Adipose tissue (tissue), 3 donors: ENCODE measurements around the gene PEX7. TPM values are rescaled to one million over a fixed set of nuclear protein-coding genes. Genes with fewer than 3 reads are reported as not detected.

Experiments
- H3K27ac ChIP-seq: one replicate; pipeline ENCODE4 v1.5.1; 2013; ENCODE audit warnings: low read depth, low read length
- WGBS, 3 donors: extraction: QIAGEN DNeasy Blood & Tissue Kit; methylation state at CpG; one replicate each; pipeline ENCODE4 v1.1.7; 2013; 5-methylcytosine and 5-hydroxymethylcytosine counted together
- polyA plus RNA-seq, 3 donors: library from polyadenylated mRNA; stranded (reverse); fragments of 200-250 nt; gene quantifications; one replicate each; pipeline ENCODE4 v1.2.3, GENCODE V29; 2013
- donor health status: healthy with polysubstance abuse.
- donor health status: Bipolar disorder and iron deficiency.
- donor health status: healthy.

The PEX7 gene
- polyA plus RNA-seq, 3 donors = 4.2 to 7.7 (median 6.3) TPM

DNA sequence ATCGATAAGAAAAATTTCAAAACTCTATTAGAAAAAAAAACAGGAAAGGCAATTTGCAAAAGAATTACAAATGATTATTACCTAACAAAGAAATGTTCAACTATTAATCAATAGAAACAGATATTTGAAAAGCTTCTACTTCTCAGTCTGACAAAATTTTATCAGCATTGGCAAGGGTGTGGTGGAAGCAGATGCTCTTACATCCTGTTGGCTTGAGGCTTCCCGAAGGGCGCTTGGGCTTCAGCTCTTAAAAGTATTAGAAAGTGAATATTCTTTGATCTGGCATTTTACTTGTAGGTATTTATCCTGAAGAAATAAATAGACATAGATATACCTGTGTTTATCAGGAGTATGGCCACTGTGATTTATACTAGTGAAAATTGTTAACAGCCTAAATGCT, 138.4 kb downstream of the PEX7 start:
- H3K27ac ChIP-seq = no peak overlapping the region
- WGBS, 3 donors = 66 to 94% (median 68%) methylated on average over 3 of the region's 3 CpGs

DNA sequence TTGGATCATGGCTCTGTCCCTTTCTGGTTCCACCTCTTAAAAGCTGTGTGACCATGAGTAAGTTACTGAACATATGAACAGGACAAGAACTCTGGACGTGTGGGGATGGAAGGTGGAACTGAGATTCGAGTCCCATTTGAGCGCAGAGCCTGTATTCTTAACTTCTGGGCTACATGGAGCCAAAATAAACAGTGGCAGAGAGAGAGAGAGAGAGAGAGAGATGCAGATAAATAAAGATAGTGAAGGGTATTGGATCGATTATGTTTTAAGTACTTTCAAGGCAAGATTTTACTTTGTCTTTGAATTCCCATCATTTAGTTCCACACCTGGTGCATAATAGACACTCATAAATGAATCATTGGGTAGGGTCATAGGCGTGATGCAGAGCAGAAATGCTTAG, 139.5 kb downstream of the PEX7 start:
- WGBS, 3 donors = 52 to 84% (median 84%) methylated on average over 5 of the region's 5 CpGs

DNA sequence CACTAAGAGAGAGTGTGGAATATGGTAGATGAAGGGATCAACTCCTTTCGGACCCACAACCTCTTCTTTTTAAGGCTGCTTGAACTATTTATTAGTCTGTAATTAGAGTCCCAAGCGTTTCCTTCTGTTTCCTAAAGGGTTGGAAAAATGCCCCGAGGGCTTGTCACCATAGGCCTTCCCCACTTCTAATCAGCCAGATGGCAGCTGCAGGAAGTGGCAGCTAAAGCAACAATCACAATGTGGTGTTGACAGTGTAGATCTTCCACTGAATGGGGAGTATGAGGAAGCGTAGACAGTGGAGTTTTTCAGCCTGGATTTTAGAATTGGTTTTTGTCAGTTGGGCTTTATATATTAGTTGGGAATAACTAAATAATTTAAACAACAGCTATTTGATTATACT, 140.3 kb downstream of the PEX7 start:
- 31 to 43% (median 38%) methylated on average over 4 of the region's 4 CpGs for WGBS, 3 donors
- H3K27ac ChIP-seq = no peak overlapping the region

More for the DNA sequence above, 139.5 kb downstream of the PEX7 start:
- H3K27ac ChIP-seq = no peak overlapping the region

DNA sequence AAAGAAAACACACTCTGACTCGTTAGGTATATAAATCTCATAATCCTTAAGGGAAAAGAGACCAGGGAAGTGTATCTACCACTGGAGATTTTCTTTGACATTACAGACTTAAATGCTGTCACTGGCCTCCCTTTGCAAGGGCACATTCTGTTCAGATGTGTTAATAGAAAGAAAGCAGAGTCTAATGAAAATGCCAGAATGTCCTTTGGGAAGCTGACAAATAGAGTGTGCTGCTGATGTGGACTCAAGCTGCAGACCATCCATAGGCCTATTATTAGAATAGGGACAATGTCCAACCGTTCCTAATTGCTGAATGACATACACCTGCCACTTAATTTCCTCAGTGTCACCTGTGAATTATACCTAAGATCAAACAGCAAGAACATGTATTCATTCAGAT, 140.9 kb downstream of the PEX7 start:
- no peak overlapping the region for H3K27ac ChIP-seq
- WGBS, 3 donors = 57 to 85% (median 60%) methylated on average over 2 of the region's 2 CpGs

Other genes with a start within 250 kb of the PEX7 start
- gene MAP3K5, start 30.1 kb upstream of the PEX7 start, polyA plus RNA-seq = 10 to 100 TPM; 12.3 to 22.4 (median 18.8) TPM
- under 1 TPM in 2 of 3 donors, not detected in 1; 0.06 to 0.52 TPM for gene SLC35D3, start 99.7 kb downstream of the PEX7 start, polyA plus RNA-seq
- gene IL20RA, start 222.4 kb downstream of the PEX7 start, polyA plus RNA-seq = 1 to 10 TPM; 1.0 to 3.3 (median 1.5) TPM